NT2/D1 (cell line): ENCODE measurements around the gene IL19.

ENCODE experiments used
- DNase-seq: peaks from one replicate; pipeline ENCODE4 v3.0.0-alpha.2; 2011; ENCODE audit warnings: low read depth, low spot score
- H3K27me3 ChIP-seq: 2 replicates; pipeline ENCODE4 v1.6.0; 2011; ENCODE audit warnings: mild to moderate bottlenecking; ENCODE audit not compliant: insufficient read length, insufficient read depth
- H3K36me3 ChIP-seq: 2 replicates; pipeline ENCODE4 v1.6.1; 2011; ENCODE audit warnings: mild to moderate bottlenecking, low read length, mixed read lengths; ENCODE audit not compliant: insufficient read depth, insufficient read length
- H3K4me1 ChIP-seq: 2 replicates; pipeline ENCODE4 v1.5.1; 2011; ENCODE audit not compliant: insufficient read depth, insufficient read length
- H3K4me3 ChIP-seq: 2 replicates; pipeline ENCODE4 v1.5.1; 2011; ENCODE audit warnings: low read depth; ENCODE audit not compliant: insufficient read length
- H3K9ac ChIP-seq: 2 replicates; pipeline ENCODE4 v1.6.0; 2011; ENCODE audit warnings: low read depth; ENCODE audit not compliant: insufficient read length
- H3K9me3 ChIP-seq: 2 replicates; pipeline ENCODE4 v1.5.1; 2011; ENCODE audit warnings: mild to moderate bottlenecking, low read length; ENCODE audit not compliant: insufficient read depth
- SUZ12 ChIP-seq: IDR thresholded peaks from 2 replicates; pipeline ENCODE4 v1.6.1; 2011; ENCODE audit not compliant: insufficient read length, insufficient read depth; ENCODE audit errors: extremely low read depth
- YY1 ChIP-seq: IDR thresholded peaks from 2 replicates; pipeline ENCODE4 v1.6.1; 2011; ENCODE audit not compliant: insufficient read length, insufficient read depth
- ZNF274 ChIP-seq: IDR thresholded peaks from 2 replicates; pipeline ENCODE4 v1.6.1; 2011; ENCODE audit warnings: mild to moderate bottlenecking, low read depth, low read length

The IL19 gene

GRCh38 chr1:206854401-206855129 lies 84.0 kb downstream of the IL19 start:
- no peak overlapping the region for H3K4me3 ChIP-seq
- TF ChIP-seq ZNF274: no peak
- no peak for TF ChIP-seq YY1
- no peak for TF ChIP-seq SUZ12
- no peak for DNase-seq
- no peaks in the 10 kb centered on the region for H3K4me1 ChIP-seq
- no peaks in the 10 kb centered on the region for H3K36me3 ChIP-seq
- H3K27me3 ChIP-seq: no peaks in the 10 kb centered on the region
- no peaks in the 10 kb centered on the region for H3K9me3 ChIP-seq
- H3K9ac ChIP-seq: no peak overlapping the region

- Histone ChIP-seq H3K9ac (no peak overlapping the region), H3K9me3 (no peaks in the 10 kb centered on the region), H3K4me1 (no peaks in the 10 kb centered on the region), H3K4me3 (no peak overlapping the region), H3K36me3 (no peaks in the 10 kb centered on the region), H3K27me3 (no peaks in the 10 kb centered on the region)
- DNase-seq: no peak
- TF ChIP-seq ZNF274 (no peak), YY1 (no peak), SUZ12 (no peak)
Measured at GRCh38 chr1:206855859-206856258, 85.3 kb downstream of the IL19 start.

- no peak for TF ChIP-seq SUZ12
- TF ChIP-seq YY1: no peak
- TF ChIP-seq ZNF274: no peak
- Histone ChIP-seq H3K4me3 (no peak overlapping the region), H3K9me3 (no peaks in the 10 kb centered on the region), H3K27me3 (no peaks in the 10 kb centered on the region), H3K4me1 (no peaks in the 10 kb centered on the region), H3K36me3 (no peaks in the 10 kb centered on the region), H3K9ac (no peak overlapping the region)
- DNase-seq: no peak
Measured at GRCh38 chr1:206856674-206857464, 86.3 kb downstream of the IL19 start.

GRCh38 chr1:206859082-206859521 lies 88.5 kb downstream of the IL19 start:
- Histone ChIP-seq H3K4me3 (no peak overlapping the region), H3K4me1 (no peaks in the 10 kb centered on the region), H3K36me3 (no peaks in the 10 kb centered on the region), H3K9ac (no peak overlapping the region), H3K9me3 (no peaks in the 10 kb centered on the region), H3K27me3 (no peaks in the 10 kb centered on the region)
- TF ChIP-seq YY1: no peak
- TF ChIP-seq ZNF274: no peak
- TF ChIP-seq SUZ12: no peak
- DNase-seq: no peak

- no peak for DNase-seq
- TF ChIP-seq SUZ12 (no peak), YY1 (no peak), ZNF274 (no peak)
- H3K27me3 ChIP-seq: no peaks in the 10 kb centered on the region
- H3K4me3 ChIP-seq: no peak overlapping the region
- no peaks in the 10 kb centered on the region for H3K36me3 ChIP-seq
- H3K9ac ChIP-seq: no peak overlapping the region
- H3K9me3 ChIP-seq: no peaks in the 10 kb centered on the region
- H3K4me1 ChIP-seq: no peaks in the 10 kb centered on the region
Measured at GRCh38 chr1:206860165-206860564, 89.6 kb downstream of the IL19 start.

GRCh38 chr1:206863266-206863665 lies 92.7 kb downstream of the IL19 start:
- TF ChIP-seq ZNF274 (no peak), SUZ12 (no peak), YY1 (no peak)
- no peaks in the 10 kb centered on the region for H3K27me3 ChIP-seq

GRCh38 chr1:206864939-206865671 lies 94.5 kb downstream of the IL19 start, which contains the start of gene IL20:
IL20 (plus strand) TSS chr1:206865623; CDS start chr1:206865853, 230 bp downstream.
- peak; percentile 80 for DNase-seq
- Histone ChIP-seq H3K9me3 (no peaks in the 10 kb centered on the region), H3K9ac (no peak within 1 kb of the TSS), H3K27me3 (no peaks in the 10 kb centered on the region), H3K4me1 (no peaks in the 10 kb centered on the region), H3K4me3 (no peak within 1 kb of the TSS), H3K36me3 (no peaks in the 10 kb centered on the region)
- TF ChIP-seq SUZ12 (no peak), YY1 (no peak), ZNF274 (no peak)

More at GRCh38 chr1:206863266-206863665, 92.7 kb downstream of the IL19 start:
- H3K9ac ChIP-seq: no peak overlapping the region
- H3K9me3 ChIP-seq: no peaks in the 10 kb centered on the region
- no peak for DNase-seq
- no peaks in the 10 kb centered on the region for H3K4me1 ChIP-seq
- H3K36me3 ChIP-seq: no peaks in the 10 kb centered on the region
- no peak overlapping the region for H3K4me3 ChIP-seq
